Skin epidermis (tissue), 12 donors: ENCODE results near the gene TBX1.
A peak's percentile ranks its signal among the peaks of the same experiment; 100 is the strongest.

Source experiments
- H3K27ac ChIP-seq, 21 experiments: fragments of 200-600 bp; sonication (generic) in 11 of 21; one replicate each; pipeline ENCODE4 v1.5.0; 2020; ENCODE audit warnings: mild to moderate bottlenecking in 3 of 21, inconsistent platforms in 2 of 21, moderate library complexity in 2 of 21
- H3K4me3 ChIP-seq, 7 experiments: fragments of 200-600 bp; sonication (generic) in 2 of 7; one replicate each; pipeline ENCODE4 v1.5.0; 2020; ENCODE audit warnings: inconsistent platforms in 2 of 7, mild to moderate bottlenecking in 2 of 7, moderate library complexity in 1 of 7

TBX1 gene

DNA sequence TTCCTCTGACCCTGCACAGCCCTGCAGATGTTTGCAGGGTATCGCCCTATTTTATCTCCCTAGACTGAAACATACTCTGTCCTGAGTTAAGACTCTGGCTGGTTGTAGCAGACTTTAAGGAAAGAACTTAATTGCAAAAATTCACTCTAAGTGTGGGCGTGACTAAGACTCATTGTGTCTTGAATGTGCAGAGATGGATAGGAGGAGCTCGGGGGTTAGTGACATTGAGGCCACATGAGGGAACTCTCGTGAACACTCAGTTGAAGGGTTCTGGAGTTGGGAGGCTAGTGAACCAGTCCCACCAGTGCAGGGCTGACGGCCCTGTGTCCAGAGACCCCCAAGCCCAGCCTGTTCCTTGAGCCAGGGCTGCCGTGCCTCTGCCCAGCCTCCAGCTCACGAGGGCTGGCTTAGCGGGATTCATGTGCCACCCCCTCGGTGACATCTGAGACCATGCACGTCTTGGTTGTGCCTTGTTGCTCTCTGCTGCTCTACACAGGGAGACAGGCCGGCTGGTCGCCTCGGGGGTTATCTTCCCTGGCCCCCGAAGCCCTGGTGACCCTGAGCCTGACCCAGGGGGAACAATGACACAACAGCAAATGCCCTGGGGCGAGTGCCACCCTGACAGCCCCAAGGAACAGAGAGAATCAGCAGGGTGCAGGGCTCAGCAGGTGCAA lies 11.4 kb upstream of the TBX1 start:
- H3K4me3 ChIP-seq = no peak overlapping the region
- H3K27ac ChIP-seq = no peak overlapping the region

DNA sequence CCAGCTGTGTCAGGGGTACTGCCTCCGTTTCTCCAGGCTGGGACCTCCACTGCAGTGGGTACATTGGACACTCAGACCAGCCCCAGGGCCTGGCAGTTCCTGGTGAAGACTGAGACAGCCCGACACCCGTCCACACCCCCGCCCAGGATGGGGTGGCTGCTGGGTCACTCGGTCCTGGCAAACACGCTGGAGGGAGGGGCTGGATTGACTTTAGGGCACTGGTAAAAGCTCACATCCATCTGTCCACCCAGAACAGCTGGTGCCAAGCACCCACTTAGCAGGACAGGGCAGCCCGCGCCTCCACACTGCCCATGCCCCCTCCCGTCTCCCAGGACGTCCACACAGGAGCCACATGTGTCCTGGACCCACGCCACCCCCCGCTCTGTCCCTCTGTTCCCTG lies 10.7 kb upstream of the TBX1 start:
- Histone ChIP-seq H3K27ac (no peak overlapping the region), H3K4me3 (no peak overlapping the region)

- Histone ChIP-seq H3K4me3 (no peak overlapping the region), H3K27ac (peak overlapping the region in 1 of 21 experiments; percentile 30)
Observed at GRCh38 chr22:19750507-19751490, 9.8 kb upstream of the TBX1 start.

GRCh38 chr22:19751497-19752245 lies 8.9 kb upstream of the TBX1 start:
- H3K27ac ChIP-seq = no peak overlapping the region
- H3K4me3 ChIP-seq = no peak overlapping the region

DNA sequence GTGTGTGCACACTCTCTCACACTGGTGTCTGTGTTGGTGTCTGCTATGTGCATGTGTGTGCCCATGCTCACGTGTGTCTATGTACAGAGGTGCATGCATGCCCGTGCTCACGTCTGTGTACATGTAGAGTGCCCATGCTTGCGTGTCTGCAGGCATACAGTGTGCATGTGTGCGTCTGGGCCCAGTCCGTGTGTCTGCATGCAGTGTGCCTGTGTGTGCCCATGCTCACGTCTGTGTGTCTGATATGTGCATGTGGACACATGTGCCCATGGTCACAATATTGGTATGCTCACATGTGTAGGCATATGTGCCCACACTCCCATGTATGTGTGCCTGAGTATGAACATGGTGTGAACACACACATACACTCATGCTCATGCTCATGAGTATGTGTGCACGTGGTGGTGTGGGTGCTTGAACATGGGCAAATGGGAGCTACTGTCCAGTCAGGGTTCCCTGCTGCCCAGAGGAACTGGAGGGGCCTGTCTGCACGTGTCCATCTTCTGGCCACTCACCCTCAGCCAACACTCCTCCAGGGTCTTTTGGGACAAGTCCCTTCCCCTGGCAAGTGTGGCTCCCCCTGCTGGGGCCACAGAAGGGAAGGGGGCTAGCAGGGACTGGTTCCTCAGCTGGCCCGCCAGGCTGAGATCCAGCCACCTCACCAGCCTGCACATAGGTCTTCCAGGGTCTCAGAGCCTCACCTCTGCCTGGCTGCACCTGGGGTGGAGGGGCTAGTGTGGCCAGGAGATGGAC lies 7.3 kb upstream of the TBX1 start:
- H3K27ac ChIP-seq = no peak overlapping the region
- no peak overlapping the region for H3K4me3 ChIP-seq

- no peak overlapping the region for H3K4me3 ChIP-seq
- H3K27ac ChIP-seq = no peak overlapping the region
Observed at GRCh38 chr22:19753996-19754700, 6.4 kb upstream of the TBX1 start.

- peak overlapping the region in 2 of 7 experiments; percentile 9 to 39 for H3K4me3 ChIP-seq
- no peak overlapping the region for H3K27ac ChIP-seq
Observed at GRCh38 chr22:19754701-19755144, 5.9 kb upstream of the TBX1 start.

- Histone ChIP-seq H3K4me3 (peak overlapping the region in 2 of 7 experiments; percentile 9 to 39), H3K27ac (peak overlapping the region in 1 of 21 experiments; percentile 62)
Observed at GRCh38 chr22:19755145-19755710, 5.3 kb upstream of the TBX1 start.

GRCh38 chr22:19755722-19756287 lies 4.8 kb upstream of the TBX1 start:
- Histone ChIP-seq H3K27ac (peak overlapping the region in 2 of 21 experiments; percentile 51 to 84), H3K4me3 (peak overlapping the region in 2 of 7 experiments; percentile 25 to 39)

DNA sequence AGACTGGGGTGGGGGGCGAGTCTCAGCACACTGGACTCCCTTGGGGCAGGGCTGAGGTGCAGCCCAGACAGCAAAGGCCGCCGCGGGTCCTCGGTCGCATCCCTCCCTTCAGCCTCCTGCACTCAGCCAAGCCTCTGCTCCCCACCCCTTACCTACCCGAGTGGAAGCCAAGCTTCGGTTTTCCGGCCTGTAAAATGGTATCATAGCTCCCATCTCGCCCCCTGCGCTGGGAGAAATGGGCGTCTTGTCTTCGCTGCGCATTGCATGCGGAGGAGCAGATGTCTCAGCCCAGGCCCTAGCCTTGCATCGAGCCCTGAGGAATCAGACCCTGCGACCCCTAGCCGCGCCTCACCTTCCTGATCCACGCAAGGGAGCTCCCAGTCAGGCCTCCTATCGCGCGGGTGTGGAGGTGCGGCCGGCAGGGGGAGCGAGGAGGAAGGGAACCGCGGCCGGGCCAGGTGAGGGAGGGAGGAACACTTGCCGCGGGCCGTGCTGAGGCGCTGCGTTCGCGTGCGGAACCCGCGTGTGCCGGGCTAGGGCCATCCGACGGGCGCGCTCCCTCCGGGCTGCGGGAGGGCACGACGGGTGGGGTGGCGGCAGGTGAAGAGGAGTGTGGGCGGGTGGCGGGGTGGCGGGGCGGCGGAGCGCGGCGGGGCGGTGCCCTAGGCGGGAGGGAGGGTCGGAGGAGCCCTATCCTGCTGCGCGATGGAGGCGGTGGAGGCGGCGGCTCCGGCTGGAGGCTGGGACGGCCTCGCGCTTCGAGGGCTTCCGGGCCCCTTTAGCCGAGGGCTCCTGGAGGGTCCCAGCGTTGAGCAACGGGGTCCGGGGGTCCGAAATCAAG lies 4.1 kb upstream of the TBX1 start:
- Histone ChIP-seq H3K4me3 (peak overlapping the region in 5 of 7 experiments; percentile 7 to 39 (median 25)), H3K27ac (peak overlapping the region in 2 of 21 experiments; percentile 51 to 84)

DNA sequence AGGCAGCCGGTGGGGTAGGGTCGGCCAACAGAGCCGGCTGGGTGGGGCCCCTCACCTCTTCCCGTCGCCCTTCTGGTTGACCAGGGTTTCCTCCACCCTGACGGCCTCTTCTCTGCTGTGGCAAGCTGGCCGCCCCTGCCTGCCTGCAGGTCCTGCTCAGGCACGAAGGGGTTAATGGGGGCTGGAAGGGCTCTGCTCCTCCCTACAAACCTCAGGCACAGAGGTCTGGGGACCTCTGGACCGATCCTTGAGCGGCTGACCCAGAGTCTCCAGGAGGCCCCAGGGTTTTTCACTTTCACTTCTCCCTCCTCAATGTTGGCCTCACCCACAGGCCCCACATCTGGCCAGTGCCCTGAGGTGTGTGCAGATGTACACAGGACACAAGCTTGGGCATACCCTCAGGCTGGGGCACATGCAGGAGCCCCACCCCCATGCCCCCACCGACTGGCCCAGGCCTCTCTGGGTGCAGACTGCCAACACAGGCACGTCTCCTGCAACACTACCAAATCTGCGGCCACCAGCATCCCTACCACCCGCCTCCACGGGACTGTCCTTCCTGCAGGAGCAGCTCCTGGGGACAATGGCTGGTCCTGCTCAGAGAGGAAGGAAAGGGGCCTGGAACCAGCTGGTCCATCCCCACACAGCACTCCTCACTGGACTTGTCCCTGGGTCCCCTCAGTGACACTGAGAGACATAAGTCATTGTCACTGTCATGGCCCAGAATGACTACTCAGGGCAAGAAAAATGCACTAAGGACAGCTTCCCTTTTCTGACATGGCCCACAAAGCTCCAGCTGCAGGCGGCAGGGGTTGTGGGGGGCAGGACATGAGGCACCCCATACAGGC lies 3.2 kb upstream of the TBX1 start:
- peak overlapping the region in 2 of 21 experiments; percentile 51 to 84 for H3K27ac ChIP-seq
- peak overlapping the region in 5 of 7 experiments; percentile 7 to 39 (median 25) for H3K4me3 ChIP-seq

DNA sequence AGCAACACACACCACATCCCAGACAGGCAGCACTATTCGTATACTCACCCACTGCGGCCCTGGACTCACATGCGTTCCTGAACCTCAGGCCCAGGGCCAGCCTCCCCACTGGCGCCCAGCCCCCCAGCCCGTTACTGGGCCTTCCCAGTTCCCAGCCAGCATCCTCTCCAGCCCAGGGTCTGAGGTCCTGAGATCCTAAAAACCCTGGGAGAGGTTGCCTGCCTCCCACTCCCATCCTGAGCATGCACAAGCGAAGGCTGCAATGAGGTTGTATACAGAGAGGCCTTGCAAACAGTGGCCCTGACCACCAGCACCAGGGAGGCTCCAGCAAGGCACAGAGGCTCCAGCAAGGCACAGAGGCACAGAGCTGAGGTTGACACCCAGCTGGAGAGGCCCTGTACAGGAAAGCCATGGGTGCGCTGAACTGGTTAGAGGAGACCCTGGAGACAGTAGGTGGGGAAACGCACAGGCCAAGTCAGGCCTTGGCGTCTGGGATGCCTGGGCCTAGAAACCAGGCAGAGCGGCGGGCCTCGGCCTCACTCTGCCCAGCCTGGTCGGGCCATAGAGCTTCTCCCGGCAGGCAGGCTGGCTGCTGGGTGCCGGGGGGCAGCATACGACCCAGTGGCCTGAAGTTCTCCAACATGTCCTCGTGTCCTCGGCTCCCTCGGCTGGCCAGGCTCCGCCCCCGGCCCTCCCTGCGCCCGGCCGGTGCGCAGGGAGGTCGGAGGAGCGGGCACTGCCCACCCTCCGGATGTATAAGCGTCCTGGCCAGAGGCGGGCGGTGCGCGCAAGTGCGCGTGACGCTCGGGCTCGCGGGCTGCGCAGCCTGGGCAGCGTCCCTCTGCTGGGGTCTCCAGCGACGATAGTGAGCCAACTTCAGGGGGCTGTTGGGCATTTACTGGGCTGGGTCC lies 2.3 kb upstream of the TBX1 start:
- H3K27ac ChIP-seq = peak overlapping the region in 4 of 21 experiments; percentile 26 to 84 (median 55)
- peak overlapping the region in 2 of 7 experiments; percentile 35 to 38 for H3K4me3 ChIP-seq

DNA sequence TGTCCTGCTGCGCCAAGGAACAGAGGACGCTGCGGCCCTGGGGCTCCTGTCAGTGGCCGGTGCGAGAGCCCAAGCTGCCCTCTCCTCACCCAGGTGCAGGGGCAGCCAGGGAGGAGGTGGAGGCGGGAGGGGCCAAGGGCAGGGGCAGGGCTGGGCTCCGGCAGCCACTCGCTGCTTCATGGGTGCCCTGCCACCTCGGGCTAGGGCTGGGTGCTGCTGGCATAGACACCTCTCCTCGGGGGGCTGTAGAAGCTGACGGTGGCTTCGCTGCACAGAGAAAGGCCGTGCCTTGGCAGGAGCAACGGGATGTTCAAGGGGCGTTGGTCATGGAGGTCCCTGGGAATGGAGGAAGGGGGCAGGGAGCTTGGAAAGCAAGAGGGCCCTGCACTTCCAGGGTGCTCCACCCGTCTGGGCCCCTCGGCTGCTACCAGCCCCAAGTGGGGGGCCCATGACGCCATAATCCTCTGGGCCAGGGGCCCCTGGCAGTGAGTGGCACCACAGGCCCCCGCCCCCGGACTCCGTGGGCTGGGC lies 1.6 kb upstream of the TBX1 start:
- peak overlapping the region in 5 of 7 experiments; percentile 14 to 38 (median 28) for H3K4me3 ChIP-seq
- peak overlapping the region in 7 of 21 experiments; percentile 16 to 84 (median 33) for H3K27ac ChIP-seq

- Histone ChIP-seq H3K4me3 (peak overlapping the region in 6 of 7 experiments; percentile 9 to 38 (median 22)), H3K27ac (peak overlapping the region in 6 of 21 experiments; percentile 16 to 84 (median 37))
Observed at GRCh38 chr22:19759427-19760057, 1.0 kb upstream of the TBX1 start.
